ENCODE results near the gene SDHAF1. TPM values are rescaled to one million over a fixed set of nuclear protein-coding genes. Genes with fewer than 3 reads are reported as not detected.
A peak's percentile ranks its signal among the peaks of the same experiment; 100 is the strongest.

SDHAF1 gene
- polyA plus RNA-seq, 2 donors: 8.6 to 18.0 TPM

GRCh38 chr19:35983177-35983576 is 11.8 kb upstream of the SDHAF1 start:
- Histone ChIP-seq H3K27ac (ENCODE audit: low read depth in 2 of 2, low read length in 1 of 2) (no peak overlapping the region), H3K36me3 (ENCODE audit: control insufficient read depth in 2 of 2, insufficient read depth in 2 of 2, low read length in 1 of 2) (no peaks in the 10 kb centered on the region), H3K4me3 (ENCODE audit: low read depth in 1 of 2, low read length in 2 of 2) (no peak overlapping the region), H3K27me3 (ENCODE audit: control insufficient read depth in 1 of 2, insufficient read depth in 2 of 2, low read length in 2 of 2) (no peaks in the 10 kb centered on the region), H3K4me1 (ENCODE audit: control insufficient read depth in 2 of 2, insufficient read depth in 2 of 2, low read length in 1 of 2) (no peaks in the 10 kb centered on the region), H3K9me3 (ENCODE audit: control insufficient read depth in 2 of 2, insufficient read depth in 1 of 2, low read depth in 1 of 2, low read length in 1 of 2) (no peaks in the 10 kb centered on the region)
- 71 to 80% methylated on average over 8 of the region's 8 CpGs for WGBS, 2 donors

- no peaks in the 10 kb centered on the region for H3K27me3 ChIP-seq (ENCODE audit: control insufficient read depth in 1 of 2, insufficient read depth in 2 of 2, low read length in 2 of 2)
- WGBS, 2 donors: 87 to 92% methylated on average over 5 of the region's 5 CpGs
Observed at GRCh38 chr19:35986111-35986510, 8.9 kb upstream of the SDHAF1 start.

GRCh38 chr19:35986664-35987570 is 8.1 kb upstream of the SDHAF1 start:
- 7 to 9% methylated on average over 54 of the region's 54 CpGs for WGBS, 2 donors
- no peaks in the 10 kb centered on the region for H3K27me3 ChIP-seq (ENCODE audit: control insufficient read depth in 1 of 2, insufficient read depth in 2 of 2, low read length in 2 of 2)
- no peaks in the 10 kb centered on the region for H3K4me1 ChIP-seq (ENCODE audit: control insufficient read depth in 2 of 2, insufficient read depth in 2 of 2, low read length in 1 of 2)

More at GRCh38 chr19:35986111-35986510, 8.9 kb upstream of the SDHAF1 start:
- H3K4me1 ChIP-seq (ENCODE audit: control insufficient read depth in 2 of 2, insufficient read depth in 2 of 2, low read length in 1 of 2): no peaks in the 10 kb centered on the region
- H3K9me3 ChIP-seq (ENCODE audit: control insufficient read depth in 2 of 2, insufficient read depth in 1 of 2, low read depth in 1 of 2, low read length in 1 of 2): no peaks in the 10 kb centered on the region
- no peak overlapping the region for H3K27ac ChIP-seq (ENCODE audit: low read depth in 2 of 2, low read length in 1 of 2)
- no peaks in the 10 kb centered on the region for H3K36me3 ChIP-seq (ENCODE audit: control insufficient read depth in 2 of 2, insufficient read depth in 2 of 2, low read length in 1 of 2)
- no peak overlapping the region for H3K4me3 ChIP-seq (ENCODE audit: low read depth in 1 of 2, low read length in 2 of 2)

GRCh38 chr19:35987571-35987896 is 7.5 kb upstream of the SDHAF1 start:
- 30 to 32% methylated on average over 8 of the region's 8 CpGs for WGBS, 2 donors
- no peaks in the 10 kb centered on the region for H3K27me3 ChIP-seq (ENCODE audit: control insufficient read depth in 1 of 2, insufficient read depth in 2 of 2, low read length in 2 of 2)
- no peaks in the 10 kb centered on the region for H3K36me3 ChIP-seq (ENCODE audit: control insufficient read depth in 2 of 2, insufficient read depth in 2 of 2, low read length in 1 of 2)
- no peaks in the 10 kb centered on the region for H3K9me3 ChIP-seq (ENCODE audit: control insufficient read depth in 2 of 2, insufficient read depth in 1 of 2, low read depth in 1 of 2, low read length in 1 of 2)
- no peaks in the 10 kb centered on the region for H3K4me1 ChIP-seq (ENCODE audit: control insufficient read depth in 2 of 2, insufficient read depth in 2 of 2, low read length in 1 of 2)
- H3K27ac ChIP-seq (ENCODE audit: low read depth in 2 of 2, low read length in 1 of 2): no peak overlapping the region
- H3K4me3 ChIP-seq (ENCODE audit: low read depth in 1 of 2, low read length in 2 of 2): peak overlapping the region in 1 of 2 donors; percentile 34

More at GRCh38 chr19:35986664-35987570, 8.1 kb upstream of the SDHAF1 start:
- no peaks in the 10 kb centered on the region for H3K36me3 ChIP-seq (ENCODE audit: control insufficient read depth in 2 of 2, insufficient read depth in 2 of 2, low read length in 1 of 2)
- H3K4me3 ChIP-seq (ENCODE audit: low read depth in 1 of 2, low read length in 2 of 2): peak overlapping the region; percentile 2 to 34
- H3K27ac ChIP-seq (ENCODE audit: low read depth in 2 of 2, low read length in 1 of 2): no peak overlapping the region
- no peaks in the 10 kb centered on the region for H3K9me3 ChIP-seq (ENCODE audit: control insufficient read depth in 2 of 2, insufficient read depth in 1 of 2, low read depth in 1 of 2, low read length in 1 of 2)

DNA sequence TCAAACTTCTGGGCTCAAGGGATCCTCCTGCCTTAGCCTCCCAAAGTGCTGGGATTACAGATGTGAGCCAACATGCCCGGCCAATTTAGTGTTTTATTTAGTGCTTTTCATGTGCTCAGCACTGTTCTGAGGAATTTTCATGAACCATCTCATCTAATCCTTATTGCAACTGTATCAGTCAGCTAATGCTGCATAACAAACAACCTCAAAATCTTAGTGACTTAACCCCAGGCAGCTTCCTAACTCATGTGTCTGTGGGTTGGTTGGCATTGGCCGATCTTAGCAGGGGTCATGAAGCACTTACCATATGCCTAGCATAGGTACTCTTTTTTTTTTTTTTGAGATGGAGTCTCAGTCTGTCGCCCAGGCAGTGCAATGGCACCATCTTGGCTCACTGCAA is 6.2 kb upstream of the SDHAF1 start:
- Histone ChIP-seq H3K27me3 (ENCODE audit: control insufficient read depth in 1 of 2, insufficient read depth in 2 of 2, low read length in 2 of 2) (no peaks in the 10 kb centered on the region), H3K4me1 (ENCODE audit: control insufficient read depth in 2 of 2, insufficient read depth in 2 of 2, low read length in 1 of 2) (peaks cover 0 to under 1% of the 10 kb centered on the region in 2 donors), H3K27ac (ENCODE audit: low read depth in 2 of 2, low read length in 1 of 2) (no peak overlapping the region), H3K9me3 (ENCODE audit: control insufficient read depth in 2 of 2, insufficient read depth in 1 of 2, low read depth in 1 of 2, low read length in 1 of 2) (no peaks in the 10 kb centered on the region), H3K4me3 (ENCODE audit: low read depth in 1 of 2, low read length in 2 of 2) (no peak overlapping the region), H3K36me3 (ENCODE audit: control insufficient read depth in 2 of 2, insufficient read depth in 2 of 2, low read length in 1 of 2) (no peaks in the 10 kb centered on the region)
- WGBS, 2 donors: 87 to 88% methylated on average over 3 of the region's 3 CpGs

GRCh38 chr19:35990156-35990555 is 4.8 kb upstream of the SDHAF1 start:
- Histone ChIP-seq H3K27ac (ENCODE audit: low read depth in 2 of 2, low read length in 1 of 2) (no peak overlapping the region), H3K36me3 (ENCODE audit: control insufficient read depth in 2 of 2, insufficient read depth in 2 of 2, low read length in 1 of 2) (no peaks in the 10 kb centered on the region)
- WGBS, 2 donors: 90 to 93% methylated on average over 4 of the region's 4 CpGs

DNA sequence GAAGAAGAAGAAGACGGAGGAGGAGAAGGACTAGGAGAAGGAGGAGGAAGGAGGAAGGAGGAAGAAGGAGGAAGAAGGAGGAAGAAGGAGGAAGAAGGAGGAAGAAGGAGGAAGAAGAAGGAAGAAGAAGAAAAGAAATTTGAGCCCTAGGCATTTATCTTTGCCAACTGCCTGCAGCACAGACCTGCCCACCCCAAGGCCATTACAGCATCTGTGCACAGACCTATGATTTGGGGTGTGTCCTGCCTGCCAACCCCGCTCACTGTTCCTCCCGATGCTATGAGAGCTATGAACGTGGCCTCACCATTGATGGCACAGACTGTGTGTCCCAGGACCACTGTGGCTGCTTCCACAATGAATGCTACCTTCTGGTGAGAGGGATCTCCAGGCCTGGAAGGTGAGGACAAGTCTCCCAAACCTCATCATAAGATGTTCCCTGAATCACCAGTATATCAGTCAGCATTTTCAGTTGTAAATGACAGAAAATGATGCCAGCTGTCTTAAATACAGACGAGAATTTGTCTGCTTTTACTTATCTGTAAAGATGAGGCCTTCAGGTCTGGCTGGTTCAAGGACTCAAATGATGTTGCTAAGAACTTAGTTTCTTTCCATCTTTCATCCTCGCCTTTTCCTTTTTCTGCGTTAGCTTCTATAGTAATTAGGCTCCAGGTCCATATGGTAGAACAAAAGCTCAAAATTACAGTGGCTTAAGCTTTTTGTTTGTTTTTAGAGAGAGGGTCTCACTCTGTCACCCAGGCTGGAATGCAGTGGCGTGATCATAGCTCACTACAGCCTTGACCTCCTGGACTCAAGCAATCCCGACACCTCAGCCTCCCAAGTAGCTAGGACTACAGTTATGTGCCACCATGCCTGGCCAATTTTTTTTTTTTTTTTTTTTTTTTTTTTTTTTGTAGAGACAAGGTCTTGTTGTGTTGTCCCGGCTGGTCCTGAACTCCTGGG is 3.9 kb upstream of the SDHAF1 start:
- Histone ChIP-seq H3K36me3 (ENCODE audit: control insufficient read depth in 2 of 2, insufficient read depth in 2 of 2, low read length in 1 of 2) (no peaks in the 10 kb centered on the region), H3K4me3 (ENCODE audit: low read depth in 1 of 2, low read length in 2 of 2) (no peak overlapping the region), H3K4me1 (ENCODE audit: control insufficient read depth in 2 of 2, insufficient read depth in 2 of 2, low read length in 1 of 2) (peaks cover 0 to 7% of the 10 kb centered on the region in 2 donors), H3K27me3 (ENCODE audit: control insufficient read depth in 1 of 2, insufficient read depth in 2 of 2, low read length in 2 of 2) (no peaks in the 10 kb centered on the region), H3K9me3 (ENCODE audit: control insufficient read depth in 2 of 2, insufficient read depth in 1 of 2, low read depth in 1 of 2, low read length in 1 of 2) (no peaks in the 10 kb centered on the region), H3K27ac (ENCODE audit: low read depth in 2 of 2, low read length in 1 of 2) (no peak overlapping the region)
- whole genome bisulfite sequencing, 2 donors: 80 to 81% methylated on average over 10 of the region's 10 CpGs

More at GRCh38 chr19:35990156-35990555, 4.8 kb upstream of the SDHAF1 start:
- no peaks in the 10 kb centered on the region for H3K9me3 ChIP-seq (ENCODE audit: control insufficient read depth in 2 of 2, insufficient read depth in 1 of 2, low read depth in 1 of 2, low read length in 1 of 2)
- peaks cover 0 to 7% of the 10 kb centered on the region in 2 donors for H3K4me1 ChIP-seq (ENCODE audit: control insufficient read depth in 2 of 2, insufficient read depth in 2 of 2, low read length in 1 of 2)
- no peak overlapping the region for H3K4me3 ChIP-seq (ENCODE audit: low read depth in 1 of 2, low read length in 2 of 2)
- H3K27me3 ChIP-seq (ENCODE audit: control insufficient read depth in 1 of 2, insufficient read depth in 2 of 2, low read length in 2 of 2): no peaks in the 10 kb centered on the region

DNA sequence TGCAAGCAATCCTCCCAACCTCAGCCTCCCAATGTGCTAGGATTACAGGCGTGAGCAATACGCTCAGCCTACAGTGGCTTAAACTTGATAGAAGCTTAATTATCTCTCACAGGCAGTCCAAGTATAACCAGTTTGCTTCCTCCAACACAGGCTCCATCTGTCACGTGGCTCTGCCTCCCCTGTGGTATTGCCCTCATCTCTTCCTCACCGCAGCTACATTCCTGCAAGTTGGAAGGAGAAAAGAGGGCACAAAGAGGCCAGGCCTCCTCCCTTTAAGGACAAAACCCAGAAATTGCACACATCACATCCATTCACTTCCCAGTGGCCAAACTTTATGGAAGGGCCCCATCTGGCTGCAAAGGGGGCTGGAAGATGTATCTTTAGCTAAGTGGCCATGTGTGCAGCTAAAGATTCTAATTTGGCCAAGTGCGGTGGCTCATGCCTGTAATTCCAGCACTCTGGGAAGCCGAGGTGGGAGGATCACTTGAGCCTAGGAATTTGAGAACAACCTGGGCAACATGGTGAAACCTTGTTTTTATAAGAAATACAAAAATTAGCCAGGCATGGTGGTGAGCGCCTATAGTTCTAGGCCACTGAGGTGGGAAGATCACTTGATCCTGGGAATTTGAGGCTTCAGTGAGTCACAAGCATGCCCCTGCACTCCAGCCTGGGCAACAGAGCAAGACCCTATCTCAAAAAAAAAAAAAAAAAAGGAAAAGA is 3.1 kb upstream of the SDHAF1 start:
- 78 to 83% methylated on average over 7 of the region's 7 CpGs for WGBS, 2 donors
- Histone ChIP-seq H3K27ac (ENCODE audit: low read depth in 2 of 2, low read length in 1 of 2) (no peak overlapping the region), H3K4me3 (ENCODE audit: low read depth in 1 of 2, low read length in 2 of 2) (no peak overlapping the region), H3K4me1 (ENCODE audit: control insufficient read depth in 2 of 2, insufficient read depth in 2 of 2, low read length in 1 of 2) (peaks cover 3 to 7% of the 10 kb centered on the region in 2 donors), H3K36me3 (ENCODE audit: control insufficient read depth in 2 of 2, insufficient read depth in 2 of 2, low read length in 1 of 2) (no peaks in the 10 kb centered on the region), H3K9me3 (ENCODE audit: control insufficient read depth in 2 of 2, insufficient read depth in 1 of 2, low read depth in 1 of 2, low read length in 1 of 2) (no peaks in the 10 kb centered on the region), H3K27me3 (ENCODE audit: control insufficient read depth in 1 of 2, insufficient read depth in 2 of 2, low read length in 2 of 2) (no peaks in the 10 kb centered on the region)
